CD14-positive monocyte (primary cell): ENCODE measurements around the gene PSMB11. TPM values are rescaled to one million over a fixed set of nuclear protein-coding genes. Genes with fewer than 3 reads are reported as not detected.

Experiments used
- DNase-seq, 3 donors: peaks; one replicate each; pipeline ENCODE4 v3.0.0-alpha.2; 2011 to 2022
- H2AFZ ChIP-seq: 2 replicates; pipeline ENCODE4 v1.6.0; 2012; ENCODE audit warnings: mild to moderate bottlenecking, low read depth, low read length, inconsistent platforms; ENCODE audit not compliant: insufficient read depth, poor library complexity, severe bottlenecking
- H3K27ac ChIP-seq, 2 donors: 1 replicate in 1 of 2; 2 replicates in 1 of 2; pipeline ENCODE4 v1.5.1; 2012 to 2013; ENCODE audit warnings: low read length in 2 of 2, control low read depth in 1 of 2, inconsistent platforms in 1 of 2, low read depth in 1 of 2, mild to moderate bottlenecking in 1 of 2
- H3K27me3 ChIP-seq, 2 donors: one replicate each; pipeline versions ENCODE4 v1.6.0 to v1.6.1; 2011 to 2013; ENCODE audit warnings: low read length in 2 of 2; ENCODE audit not compliant: control insufficient read depth in 2 of 2, insufficient read depth in 2 of 2
- H3K36me3 ChIP-seq, 2 donors: replicated peaks in 1 of 2; 1 replicate in 1 of 2; 2 replicates in 1 of 2; pipeline versions ENCODE4 v1.5.1 to v1.6.1; 2012 to 2013; ENCODE audit warnings: low read length in 2 of 2, control low read depth in 1 of 2, inconsistent platforms in 1 of 2, mild to moderate bottlenecking in 1 of 2; ENCODE audit not compliant: insufficient read depth in 2 of 2, control insufficient read depth in 1 of 2
- H3K4me1 ChIP-seq, 2 donors: 1 replicate in 1 of 2; 2 replicates in 1 of 2; pipeline versions ENCODE4 v1.5.1 to v1.6.1; 2012 to 2013; ENCODE audit warnings: low read length in 2 of 2, control low read depth in 1 of 2, inconsistent platforms in 1 of 2, mild to moderate bottlenecking in 1 of 2, moderate library complexity in 1 of 2; ENCODE audit not compliant: insufficient read depth in 2 of 2, control insufficient read depth in 1 of 2
- H3K4me2 ChIP-seq: replicated peaks from 2 replicates; pipeline ENCODE3; 2012; ENCODE audit warnings: low read length, moderate library complexity, mild to moderate bottlenecking; ENCODE audit not compliant: poor library complexity, severe bottlenecking; ENCODE audit errors: extremely low read depth
- H3K4me3 ChIP-seq, 3 experiments: fragments of 200-600 bp in 1 of 3; sonication (generic) in 1 of 3; replicated peaks in 1 of 3; 1 replicate in 2 of 3; 2 replicates in 1 of 3; pipeline ENCODE4 v1.5.1; 2011 to 2013; ENCODE audit warnings: low read length in 3 of 3, mild to moderate bottlenecking in 3 of 3, control low read depth in 2 of 3, low read depth in 2 of 3, inconsistent platforms in 1 of 3, moderate library complexity in 1 of 3
- H3K79me2 ChIP-seq: 2 replicates; pipeline ENCODE4 v1.6.0; 2012; ENCODE audit warnings: mild to moderate bottlenecking, control low read depth, inconsistent platforms, low read length, moderate library complexity; ENCODE audit not compliant: insufficient read depth
- H3K9ac ChIP-seq: 2 replicates; pipeline ENCODE4 v1.6.0; 2017; ENCODE audit warnings: low read length, mild to moderate bottlenecking; ENCODE audit not compliant: insufficient read depth, poor library complexity, severe bottlenecking
- H3K9me3 ChIP-seq, 2 donors: replicated peaks in 1 of 2; 1 replicate in 1 of 2; 2 replicates in 1 of 2; pipeline versions ENCODE4 v1.5.1 to v1.6.1; 2012 to 2013; ENCODE audit warnings: low read length in 2 of 2, control low read depth in 1 of 2; ENCODE audit not compliant: control insufficient read depth in 1 of 2, insufficient read depth in 1 of 2
- H4K20me1 ChIP-seq: 2 replicates; pipeline ENCODE4 v1.6.0; 2012; ENCODE audit warnings: mild to moderate bottlenecking, low read length, control low read depth, moderate library complexity; ENCODE audit not compliant: insufficient read depth
- H3K27ac Mint-ChIP-seq, 7 donors: one replicate each; pipeline ENCODE4 v1.8.0; 2020; ENCODE audit warnings: mild to moderate bottlenecking in 7 of 7, mixed read lengths in 7 of 7, moderate library complexity in 6 of 7, inconsistent platforms in 2 of 7
- H3K27me3 Mint-ChIP-seq, 3 donors: one replicate each; pipeline ENCODE4 v1.8.0; 2021 to 2022; ENCODE audit warnings: low read depth in 3 of 3, mild to moderate bottlenecking in 3 of 3, mixed read lengths in 3 of 3, moderate library complexity in 3 of 3, inconsistent platforms in 1 of 3
- H3K36me3 Mint-ChIP-seq, 2 donors: one replicate each; pipeline ENCODE4 v1.8.0; 2020; ENCODE audit warnings: mixed read lengths in 2 of 2, inconsistent platforms in 1 of 2, mild to moderate bottlenecking in 1 of 2
- H3K4me1 Mint-ChIP-seq: one replicate; pipeline ENCODE4 v1.8.0; 2020; ENCODE audit warnings: mild to moderate bottlenecking, mixed read lengths
- H3K4me3 Mint-ChIP-seq, 2 donors: one replicate each; pipeline ENCODE4 v1.8.0; 2020; ENCODE audit warnings: mild to moderate bottlenecking in 2 of 2, mixed read lengths in 2 of 2, moderate library complexity in 1 of 2
- H3K9me3 Mint-ChIP-seq, 7 donors: one replicate each; pipeline ENCODE4 v1.8.0; 2020 to 2022; ENCODE audit warnings: mixed read lengths in 7 of 7, mild to moderate bottlenecking in 6 of 7, moderate library complexity in 6 of 7, inconsistent platforms in 2 of 7
- WGBS: methylation state at CpG from one replicate; pipeline ENCODE4 v1.1.5; 2013; ENCODE audit warnings: missing lambda C conversion rate; ENCODE audit not compliant: insufficient coverage; 5-methylcytosine and 5-hydroxymethylcytosine counted together
- intact Hi-C, 2 donors: fragments of 100-400 bp; cut with micrococcal nuclease; formaldehyde crosslinking; loops; one replicate each; pipeline versions ENCODE4 v1.15.0 to v1.15.1; 2023
- polyA plus RNA-seq, 3 donors: library from polyadenylated mRNA; depleted of rRNA in 1 of 3; unstranded in 2 of 3; stranded (reverse) in 1 of 3; fragments of 300-500 nt in 2 of 3; fragments of >200 nt in 1 of 3; fragmentation: Illumina TruSeq in 2 of 3; gene quantifications; 1 replicate in 2 of 3; 2 replicates in 1 of 3; pipeline ENCODE4 v1.2.3, GENCODE V29; 2012 to 2021
- TF ChIP-seq, protein P1 (sequence below): fragments of 200-600 bp; IDR thresholded peaks from one replicate; pipeline ENCODE4 v1.8.0; 2022; ENCODE audit warnings: antibody characterized with exemption, mild to moderate bottlenecking

Gene PSMB11
- polyA plus RNA-seq, 3 donors: not detected

DNA sequence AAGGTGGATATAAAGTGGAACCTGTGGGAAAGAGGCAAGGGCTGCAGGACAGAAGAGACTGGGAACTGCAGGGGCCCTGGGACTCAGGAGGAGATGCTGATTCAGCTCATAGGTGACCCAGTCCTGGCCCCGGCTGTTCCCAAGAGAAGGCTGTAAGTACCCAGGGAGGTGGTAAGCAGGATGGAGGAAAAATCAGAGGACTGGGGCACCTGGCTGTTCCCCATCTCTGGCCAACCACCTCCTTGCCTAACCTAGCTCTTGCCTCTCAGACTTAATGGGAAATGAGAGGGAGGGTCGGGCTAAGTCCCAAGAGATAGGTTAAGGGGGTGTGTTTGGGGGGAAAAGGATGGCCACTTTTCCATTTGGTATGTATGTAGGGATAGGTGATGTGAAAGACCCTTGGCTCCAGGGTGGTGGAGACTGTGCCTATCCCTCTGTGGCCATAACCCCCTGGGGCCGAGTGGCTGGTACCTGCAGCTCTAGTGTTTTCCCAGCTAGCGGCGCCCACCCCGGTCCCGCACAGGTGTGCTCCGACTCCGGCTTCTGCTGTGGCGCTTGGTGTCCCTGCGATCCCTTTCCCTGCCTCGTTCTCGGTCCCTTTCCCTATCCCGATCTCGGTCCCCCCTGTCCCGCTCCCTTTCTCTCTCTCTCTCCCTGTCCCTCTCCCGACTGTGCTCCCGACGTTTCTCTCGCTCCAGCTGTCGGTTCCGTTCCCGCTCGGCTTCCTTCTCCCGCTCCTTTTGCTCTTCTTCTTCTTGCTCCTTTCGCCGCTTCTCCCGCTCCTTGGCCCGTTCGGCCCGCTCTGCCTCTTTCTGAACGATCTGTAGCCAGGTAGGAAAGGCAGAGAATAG lies 16.9 kb downstream of the PSMB11 start:
- H3K27ac ChIP-seq: no peak overlapping the region
- DNase-seq: no peak
- peaks cover 38% of the 10 kb centered on the region for H4K20me1 ChIP-seq
- Mint-ChIP-seq H3K4me3 (no peak overlapping the region), H3K4me1 (peaks cover 20% of the 10 kb centered on the region), H3K27me3 (peaks cover 10 to 16% (median 14%) of the 10 kb centered on the region in 3 donors), H3K9me3 (peaks cover 0 to 3% (median 0%) of the 10 kb centered on the region in 7 donors), H3K36me3 (peaks cover 47 to 51% of the 10 kb centered on the region in 2 donors), H3K27ac (peak overlapping the region in 1 of 7 donors; percentile 73)
- peaks cover 20 to 22% of the 10 kb centered on the region in 2 donors for H3K4me1 ChIP-seq
- peaks cover 44 to 54% of the 10 kb centered on the region in 2 donors for H3K36me3 ChIP-seq
- WGBS: 95% methylated on average over 30 of the region's 32 CpGs
- peaks cover 4% of the 10 kb centered on the region for H3K79me2 ChIP-seq
- intact Hi-C loops: loop anchor here in 1 of 2 donors (1.0 kb wide), 1 partner anchor 73 kb away; no protein-coding TSS in a partner anchor
- no peak overlapping the region for H3K9ac ChIP-seq
- no peak overlapping the region for H3K4me3 ChIP-seq
- TF ChIP-seq, protein P1, sequence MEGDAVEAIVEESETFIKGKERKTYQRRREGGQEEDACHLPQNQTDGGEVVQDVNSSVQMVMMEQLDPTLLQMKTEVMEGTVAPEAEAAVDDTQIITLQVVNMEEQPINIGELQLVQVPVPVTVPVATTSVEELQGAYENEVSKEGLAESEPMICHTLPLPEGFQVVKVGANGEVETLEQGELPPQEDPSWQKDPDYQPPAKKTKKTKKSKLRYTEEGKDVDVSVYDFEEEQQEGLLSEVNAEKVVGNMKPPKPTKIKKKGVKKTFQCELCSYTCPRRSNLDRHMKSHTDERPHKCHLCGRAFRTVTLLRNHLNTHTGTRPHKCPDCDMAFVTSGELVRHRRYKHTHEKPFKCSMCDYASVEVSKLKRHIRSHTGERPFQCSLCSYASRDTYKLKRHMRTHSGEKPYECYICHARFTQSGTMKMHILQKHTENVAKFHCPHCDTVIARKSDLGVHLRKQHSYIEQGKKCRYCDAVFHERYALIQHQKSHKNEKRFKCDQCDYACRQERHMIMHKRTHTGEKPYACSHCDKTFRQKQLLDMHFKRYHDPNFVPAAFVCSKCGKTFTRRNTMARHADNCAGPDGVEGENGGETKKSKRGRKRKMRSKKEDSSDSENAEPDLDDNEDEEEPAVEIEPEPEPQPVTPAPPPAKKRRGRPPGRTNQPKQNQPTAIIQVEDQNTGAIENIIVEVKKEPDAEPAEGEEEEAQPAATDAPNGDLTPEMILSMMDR: no peak
- no peaks in the 10 kb centered on the region for H3K9me3 ChIP-seq
- H3K27me3 ChIP-seq: peaks cover 4 to 10% of the 10 kb centered on the region in 2 donors
- H2AFZ ChIP-seq: no peak overlapping the region
- no peak overlapping the region for H3K4me2 ChIP-seq

DNA sequence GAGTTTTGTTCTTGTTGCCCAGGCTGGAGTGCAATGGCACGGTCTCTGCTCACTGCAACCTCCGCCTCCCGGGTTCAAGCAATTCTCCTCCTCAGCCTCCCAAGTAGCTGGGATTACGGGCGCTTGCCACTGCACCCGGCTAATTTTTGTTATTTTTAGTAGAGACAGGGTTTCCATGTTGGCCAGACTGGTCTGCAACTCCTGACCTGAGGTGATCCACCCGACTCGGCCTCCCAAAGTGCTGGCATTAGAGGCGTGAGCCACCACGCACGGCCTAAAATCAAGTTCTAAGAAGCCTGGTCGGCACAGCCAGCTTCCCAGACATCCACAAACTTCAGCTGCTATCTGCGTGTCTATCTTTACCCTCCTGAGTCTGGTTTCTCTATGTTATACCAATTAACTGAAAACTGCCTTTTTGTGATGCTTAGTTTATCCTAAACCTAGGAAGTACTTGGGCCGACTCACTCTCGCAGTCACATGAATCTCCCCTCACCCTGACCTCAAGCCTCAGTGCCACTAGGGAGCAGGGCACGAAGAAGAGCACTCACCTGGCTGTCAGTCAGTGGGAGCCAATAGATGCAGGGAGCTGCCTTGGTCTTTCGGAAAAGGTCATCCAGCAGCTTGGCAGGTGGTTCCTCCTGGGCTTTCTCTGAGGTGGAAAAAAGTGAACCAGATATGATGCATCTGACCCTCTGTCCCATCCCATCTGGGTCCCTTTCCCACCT lies 18.7 kb downstream of the PSMB11 start:
- no peak overlapping the region for H3K4me3 ChIP-seq
- peaks cover 63 to 69% of the 10 kb centered on the region in 2 donors for H3K36me3 Mint-ChIP-seq
- peaks cover 0 to 3% (median 0%) of the 10 kb centered on the region in 7 donors for H3K9me3 Mint-ChIP-seq
- peaks cover 51% of the 10 kb centered on the region for H4K20me1 ChIP-seq
- TF ChIP-seq, protein P1: no peak
- H3K4me1 ChIP-seq: peaks cover 20 to 22% of the 10 kb centered on the region in 2 donors
- intact Hi-C loops: no loop called here
- H3K4me2 ChIP-seq: no peak overlapping the region
- H3K27ac Mint-ChIP-seq: peak overlapping the region in 1 of 7 donors; percentile 81
- H3K27me3 ChIP-seq: peaks cover 4 to 10% of the 10 kb centered on the region in 2 donors
- peaks cover 20% of the 10 kb centered on the region for H3K4me1 Mint-ChIP-seq
- DNase-seq: no peak
- no peak overlapping the region for H3K27ac ChIP-seq
- H3K36me3 ChIP-seq: peaks cover 59 to 72% of the 10 kb centered on the region in 2 donors
- over 99% methylated on average over 11 of the region's 17 CpGs for WGBS
- no peak overlapping the region for H2AFZ ChIP-seq
- H3K9ac ChIP-seq: no peak overlapping the region
- peaks cover 10 to 16% (median 14%) of the 10 kb centered on the region in 3 donors for H3K27me3 Mint-ChIP-seq
- no peak overlapping the region for H3K4me3 Mint-ChIP-seq
- H3K9me3 ChIP-seq: no peaks in the 10 kb centered on the region
- peaks cover 4% of the 10 kb centered on the region for H3K79me2 ChIP-seq
